ENCODE data around the gene AK1.
A peak's percentile ranks its signal among the peaks of the same experiment; 100 is the strongest.

Gene AK1

DNA sequence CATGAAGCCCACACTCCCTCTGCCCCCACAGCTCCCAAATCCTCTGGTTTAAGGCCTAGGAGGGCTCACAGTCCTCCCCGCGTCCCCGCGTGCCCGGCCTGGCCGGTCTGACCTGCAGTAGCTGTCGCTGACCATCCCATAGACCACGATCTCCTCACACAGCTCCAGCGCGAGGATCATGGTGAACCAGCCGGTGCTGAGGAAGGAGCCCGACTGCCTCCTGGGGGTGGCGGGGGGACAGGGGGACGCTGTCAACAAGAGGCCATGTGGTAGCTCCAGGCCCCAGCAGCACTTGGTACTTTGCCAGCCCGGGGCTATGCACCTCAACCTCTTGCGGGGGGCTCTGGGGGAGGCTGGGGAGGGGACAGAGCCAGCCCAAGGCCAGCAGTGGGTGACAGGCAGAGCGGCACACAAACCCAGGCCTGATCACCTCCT is 32.4 kb upstream of the AK1 start:
- DNase-seq (ENCODE audit: low read depth), result no peak
- TF ChIP-seq, protein P1, sequence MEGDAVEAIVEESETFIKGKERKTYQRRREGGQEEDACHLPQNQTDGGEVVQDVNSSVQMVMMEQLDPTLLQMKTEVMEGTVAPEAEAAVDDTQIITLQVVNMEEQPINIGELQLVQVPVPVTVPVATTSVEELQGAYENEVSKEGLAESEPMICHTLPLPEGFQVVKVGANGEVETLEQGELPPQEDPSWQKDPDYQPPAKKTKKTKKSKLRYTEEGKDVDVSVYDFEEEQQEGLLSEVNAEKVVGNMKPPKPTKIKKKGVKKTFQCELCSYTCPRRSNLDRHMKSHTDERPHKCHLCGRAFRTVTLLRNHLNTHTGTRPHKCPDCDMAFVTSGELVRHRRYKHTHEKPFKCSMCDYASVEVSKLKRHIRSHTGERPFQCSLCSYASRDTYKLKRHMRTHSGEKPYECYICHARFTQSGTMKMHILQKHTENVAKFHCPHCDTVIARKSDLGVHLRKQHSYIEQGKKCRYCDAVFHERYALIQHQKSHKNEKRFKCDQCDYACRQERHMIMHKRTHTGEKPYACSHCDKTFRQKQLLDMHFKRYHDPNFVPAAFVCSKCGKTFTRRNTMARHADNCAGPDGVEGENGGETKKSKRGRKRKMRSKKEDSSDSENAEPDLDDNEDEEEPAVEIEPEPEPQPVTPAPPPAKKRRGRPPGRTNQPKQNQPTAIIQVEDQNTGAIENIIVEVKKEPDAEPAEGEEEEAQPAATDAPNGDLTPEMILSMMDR (IDR thresholded peaks at IDR 0.05; ENCODE audit: insufficient read depth, low read depth, low read length, missing control alignments), result no peak
- no peak overlapping the region for H3K4me3 ChIP-seq (ENCODE audit: low read length)

DNA sequence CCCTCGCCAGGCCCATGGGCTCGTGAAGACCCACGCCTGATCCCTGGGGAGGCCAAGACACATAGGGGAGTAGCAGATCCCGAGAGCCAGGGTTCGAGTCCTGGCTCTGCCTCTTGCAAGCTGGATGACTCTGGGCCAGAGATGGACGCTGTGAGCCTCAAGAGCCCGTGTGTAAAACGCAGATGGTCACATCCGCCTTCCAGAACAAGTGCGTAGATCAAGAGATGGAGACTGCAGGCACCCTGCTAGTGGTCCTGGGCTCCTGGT is 31.1 kb upstream of the AK1 start:
- DNase-seq (ENCODE audit: low read depth), result no peak
- TF ChIP-seq, protein P1 (IDR thresholded peaks at IDR 0.05; ENCODE audit: insufficient read depth, low read depth, low read length, missing control alignments), result no peak
- no peak overlapping the region for H3K4me3 ChIP-seq (ENCODE audit: low read length)

DNA sequence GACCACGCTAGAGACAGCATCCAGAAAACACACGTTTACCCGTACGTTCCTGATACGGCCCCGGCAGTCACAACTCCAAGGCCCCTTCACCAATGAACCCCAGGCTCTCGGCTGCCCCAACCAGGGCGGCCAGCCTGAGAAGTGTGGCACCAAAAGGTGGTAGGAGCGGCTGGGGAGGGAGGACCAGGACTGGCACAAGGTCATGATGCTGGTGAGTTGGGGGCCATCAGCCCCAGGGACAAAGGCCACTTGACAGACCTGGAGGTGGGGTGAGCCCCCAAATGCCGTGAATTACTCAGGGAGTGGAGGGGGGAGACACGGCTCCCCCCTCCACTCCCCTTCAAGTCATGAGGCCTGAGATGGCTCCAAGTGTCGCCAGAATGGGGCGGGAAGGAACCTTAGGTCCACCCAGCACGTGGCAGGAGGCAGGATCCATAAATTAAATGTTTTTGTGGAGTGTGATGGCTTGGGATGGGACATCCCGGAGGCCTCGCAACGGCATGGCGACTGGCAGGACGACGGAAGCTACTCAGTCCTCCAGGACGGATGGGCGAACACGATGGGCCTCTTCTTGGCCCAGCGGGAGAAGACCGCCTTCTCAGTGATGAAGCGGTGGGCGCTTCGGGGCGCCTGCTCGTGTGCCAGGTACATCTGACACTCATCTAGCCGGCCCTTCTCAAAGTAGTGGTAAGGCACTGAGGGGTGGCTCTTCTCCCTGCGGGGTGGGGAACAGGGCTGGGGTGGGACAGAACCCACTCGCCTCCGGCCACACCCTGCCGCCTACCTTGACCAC is 30.6 kb upstream of the AK1 start:
- DNase-seq (ENCODE audit: low read depth), result no peak
- no peak overlapping the region for H3K4me3 ChIP-seq (ENCODE audit: low read length)
- TF ChIP-seq, protein P1 (IDR thresholded peaks at IDR 0.05; ENCODE audit: insufficient read depth, low read depth, low read length, missing control alignments), result no peak

DNA sequence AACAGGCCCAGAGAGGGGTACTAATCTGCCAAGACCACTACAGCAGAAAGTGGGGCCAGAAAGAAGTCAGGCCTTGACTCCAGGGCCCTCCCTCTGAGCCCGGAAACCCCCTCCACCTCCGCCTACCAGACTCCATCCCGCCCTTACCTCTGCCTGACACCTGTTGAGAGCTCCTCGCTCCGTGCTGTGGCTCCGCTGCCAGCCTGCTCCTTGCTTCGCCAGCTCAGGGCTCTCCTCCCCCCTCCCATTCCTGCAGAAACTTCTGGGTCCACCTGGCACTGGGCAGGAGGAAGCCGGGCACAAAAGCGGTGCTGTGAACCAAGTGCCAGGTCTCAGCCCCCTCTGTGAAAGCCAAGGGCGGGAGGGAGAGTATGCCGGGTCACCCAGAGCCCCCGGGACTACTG is 28.3 kb upstream of the AK1 start:
- no peak overlapping the region for H3K4me3 ChIP-seq (ENCODE audit: low read length)
- DNase-seq (ENCODE audit: low read depth), result no peak
- TF ChIP-seq, protein P1 (IDR thresholded peaks at IDR 0.05; ENCODE audit: insufficient read depth, low read depth, low read length, missing control alignments), result no peak

DNA sequence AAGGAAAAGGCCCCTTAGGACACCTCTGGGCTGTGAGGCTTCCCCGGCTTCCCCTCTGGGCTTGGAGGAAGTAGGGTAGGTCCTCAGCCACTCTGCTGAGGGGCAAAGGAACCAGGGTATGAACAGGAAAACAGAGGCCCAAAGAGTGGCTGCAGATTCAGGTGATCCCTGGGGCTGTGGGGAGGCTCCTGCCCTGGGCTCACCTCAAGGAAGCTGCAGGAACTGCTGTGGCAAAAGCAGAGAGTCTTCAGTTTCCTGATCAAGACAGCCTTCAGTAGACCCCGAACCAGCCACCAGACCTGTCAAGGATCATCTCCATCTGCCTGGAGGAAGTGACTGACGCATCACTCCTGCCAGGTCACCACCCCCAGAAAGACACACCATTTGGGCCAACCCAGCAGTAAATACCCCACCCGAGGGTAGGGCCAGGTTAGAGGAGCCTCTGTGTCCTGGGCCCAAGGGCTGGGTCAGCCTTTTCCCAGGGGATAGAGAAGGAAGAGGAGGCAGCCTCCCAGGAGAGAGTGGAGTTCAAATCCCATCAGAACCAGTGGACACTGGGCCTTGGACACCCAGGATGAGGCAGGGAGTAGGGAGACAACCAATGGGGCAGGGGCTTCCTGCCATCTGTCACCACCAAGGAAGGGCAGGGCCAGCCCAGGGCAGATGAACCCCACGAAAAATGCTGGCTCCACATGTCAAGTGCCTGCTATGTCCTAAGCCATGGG is 27.7 kb upstream of the AK1 start:
- DNase-seq (ENCODE audit: low read depth), result no peak
- H3K4me3 ChIP-seq (ENCODE audit: low read length), result no peak overlapping the region
- TF ChIP-seq, protein P1 (IDR thresholded peaks at IDR 0.05; ENCODE audit: insufficient read depth, low read depth, low read length, missing control alignments), result no peak

DNA sequence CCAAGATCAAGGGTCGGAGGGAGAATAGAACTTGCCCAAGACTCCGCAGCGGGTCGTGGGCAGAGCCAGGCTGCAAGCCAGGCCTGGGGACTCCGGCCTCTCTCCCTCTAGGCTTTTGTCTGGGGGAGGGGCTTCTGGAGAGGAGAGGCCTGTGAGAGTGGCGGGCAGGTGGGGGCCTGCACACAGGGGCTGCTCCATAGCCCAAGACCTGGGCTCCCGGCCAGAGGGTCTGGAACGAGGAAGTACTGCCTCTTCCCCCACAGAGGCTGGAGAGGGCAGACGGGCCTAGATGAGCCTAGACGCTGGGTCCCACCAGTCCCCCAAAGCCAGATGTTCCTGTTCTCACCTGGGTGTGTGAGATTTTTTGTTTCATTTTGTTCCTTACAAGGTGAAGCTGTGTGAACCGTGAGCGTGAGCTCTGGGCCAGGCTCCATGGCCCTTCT is 27.1 kb upstream of the AK1 start:
- peak; percentile 54 for DNase-seq (ENCODE audit: low read depth)
- H3K4me3 ChIP-seq (ENCODE audit: low read length), result no peak overlapping the region
- TF ChIP-seq, protein P1 (IDR thresholded peaks at IDR 0.05; ENCODE audit: insufficient read depth, low read depth, low read length, missing control alignments), result no peak

All from epithelial cell of esophagus (primary cell).